Kidney tubule cell (primary cell): ENCODE measurements around the gene VEGFA.

ENCODE experiments used
- DNase-seq: peaks from one replicate; pipeline ENCODE4 v3.0.0-alpha.2; 2018; ENCODE audit warnings: low spot score

The VEGFA gene

DNA sequence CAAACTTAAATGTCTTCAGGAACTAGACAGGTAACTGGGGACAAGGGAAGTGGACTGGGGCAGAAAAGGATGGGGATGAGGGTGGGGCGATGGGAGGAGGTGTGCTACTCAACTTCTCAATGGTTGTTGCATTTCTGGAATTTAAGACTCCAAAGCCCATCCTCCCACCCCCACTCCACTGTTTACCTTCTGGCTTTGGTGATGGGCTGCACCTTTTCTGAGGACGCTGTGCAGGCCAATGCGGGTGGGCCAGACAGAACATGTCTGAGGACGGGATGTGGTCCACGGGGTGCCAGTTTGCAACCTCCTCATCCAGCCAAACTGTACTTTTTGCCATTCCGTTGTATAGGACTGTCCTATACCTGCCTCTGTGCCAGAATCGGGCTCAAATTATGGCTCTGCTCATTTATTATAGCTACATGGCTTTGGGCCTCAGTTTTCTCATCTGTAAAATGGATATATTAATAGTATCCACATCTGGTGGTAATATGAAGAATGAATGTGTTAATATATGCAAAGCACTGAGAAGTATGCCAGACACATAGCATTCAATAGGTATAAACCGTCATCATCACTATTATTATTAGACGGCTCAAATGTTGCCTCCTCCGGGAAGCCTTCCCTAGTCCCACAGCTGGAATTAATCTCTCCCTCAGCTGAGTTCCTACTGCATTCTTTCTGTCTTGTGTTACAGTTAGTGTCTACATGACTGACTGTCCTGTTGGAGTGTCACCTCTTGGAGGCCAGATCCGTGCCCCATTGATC is 31.0 kb upstream of the VEGFA start:
- DNase-seq: no peak

DNA sequence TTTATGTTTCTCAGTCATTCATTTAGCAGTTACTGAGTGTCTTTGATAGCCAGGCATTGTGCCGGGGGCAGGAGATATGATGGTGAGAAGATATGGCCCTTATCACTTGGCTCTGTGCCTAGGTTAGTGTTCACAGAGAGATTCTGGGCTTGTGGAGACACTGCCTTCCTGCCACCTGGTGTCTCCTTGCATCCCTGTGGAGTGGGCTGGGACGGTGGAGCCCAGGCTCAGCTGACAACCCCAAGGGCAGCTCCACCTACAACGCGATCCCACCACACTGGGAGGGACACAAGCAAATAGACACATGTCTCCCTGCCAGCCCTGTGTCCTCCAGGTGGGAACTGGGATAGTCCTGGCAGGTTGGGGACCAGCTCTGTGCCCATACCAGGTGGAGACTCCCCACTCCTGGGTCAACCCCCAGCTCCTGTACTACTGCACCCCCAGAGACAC is 30.3 kb upstream of the VEGFA start:
- DNase-seq: no peak

DNA sequence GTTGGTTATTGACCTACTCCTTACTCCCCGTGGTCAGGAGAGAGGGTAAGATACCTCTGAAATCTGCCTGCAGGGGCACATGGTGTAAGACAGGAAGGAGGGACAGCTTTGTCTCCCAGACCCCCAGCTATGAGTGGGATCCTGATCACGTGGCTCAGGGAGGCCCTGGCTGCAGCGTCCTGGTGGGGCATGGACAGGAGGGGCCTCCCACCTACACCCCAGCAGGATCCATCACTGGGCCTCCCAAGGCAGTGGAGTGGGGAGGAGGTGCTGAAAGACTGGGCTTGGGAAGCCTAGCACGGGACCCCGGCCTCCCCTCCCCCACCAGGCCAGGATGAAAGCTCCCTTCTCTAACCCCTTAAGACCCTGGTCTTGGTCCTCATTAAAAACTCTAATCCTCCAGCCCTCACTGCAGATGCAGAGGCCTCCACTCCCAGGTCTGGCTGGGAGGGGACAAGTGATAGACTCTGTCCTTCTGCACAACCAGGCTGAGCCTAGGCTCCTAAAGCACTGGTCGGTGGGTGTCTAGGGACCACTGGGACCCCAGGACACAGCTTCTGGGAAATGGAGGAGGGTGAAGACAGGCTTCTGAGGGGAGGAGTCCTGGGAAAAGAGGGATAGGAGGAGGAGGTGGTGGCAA is 29.6 kb upstream of the VEGFA start:
- DNase-seq: no peak

DNA sequence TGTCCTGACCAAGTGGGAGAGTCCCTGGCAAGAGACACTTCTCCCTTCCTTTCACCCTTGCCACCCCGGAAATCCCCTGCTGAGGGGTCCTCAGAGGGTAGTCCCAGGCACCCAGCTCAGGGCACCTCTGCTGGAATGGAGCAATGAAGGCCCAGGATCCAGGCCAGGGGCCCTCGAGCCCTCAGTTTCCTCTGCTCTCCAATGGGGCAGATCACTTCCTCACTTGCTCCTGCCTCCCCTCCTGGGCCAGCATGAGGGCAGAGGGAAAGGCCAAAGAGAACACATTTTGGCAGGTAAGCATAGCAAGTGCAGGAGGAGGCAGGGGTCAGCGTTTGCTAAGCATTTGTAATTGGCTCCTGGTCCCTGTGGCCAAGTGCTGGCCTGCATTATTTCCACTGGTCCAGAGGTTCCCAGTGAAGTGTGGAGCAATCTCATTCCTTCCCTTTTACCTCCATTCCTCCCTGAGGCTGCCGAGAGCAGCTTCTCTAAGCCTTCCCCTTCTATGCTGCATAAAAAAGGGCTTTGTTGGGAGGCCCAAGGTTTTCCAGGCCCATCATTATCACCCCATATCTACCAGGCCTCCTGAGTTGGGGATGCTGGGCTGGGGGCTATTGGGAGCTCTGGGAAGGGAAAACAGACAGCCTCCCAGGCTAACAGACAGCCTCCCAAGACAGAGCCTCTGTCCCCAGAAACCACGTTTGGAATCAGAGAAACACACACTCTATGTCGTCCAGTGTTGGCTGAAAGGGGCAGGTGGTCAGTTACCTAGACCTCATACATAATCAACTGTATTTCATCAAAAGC is 28.8 kb upstream of the VEGFA start:
- DNase-seq: no peak

DNA sequence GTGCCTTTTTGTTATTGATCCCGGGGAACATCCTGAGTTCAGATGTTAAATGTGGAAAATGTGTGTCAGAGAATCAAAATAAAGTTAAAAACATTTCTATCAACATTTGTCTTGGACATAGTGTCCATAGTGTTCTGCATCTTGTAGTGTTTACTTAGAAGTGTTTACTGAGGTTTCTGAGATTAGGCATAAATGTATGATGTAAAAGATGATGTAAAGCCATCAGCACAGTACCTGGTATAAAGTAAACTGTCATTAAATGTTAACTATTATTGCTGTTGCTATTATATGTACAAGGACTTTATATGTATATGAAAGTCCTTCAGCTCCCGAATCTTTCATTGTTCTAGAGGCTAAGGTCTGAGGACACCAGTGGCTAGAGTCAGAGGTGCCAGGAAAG is 28.2 kb upstream of the VEGFA start:
- no peak for DNase-seq

DNA sequence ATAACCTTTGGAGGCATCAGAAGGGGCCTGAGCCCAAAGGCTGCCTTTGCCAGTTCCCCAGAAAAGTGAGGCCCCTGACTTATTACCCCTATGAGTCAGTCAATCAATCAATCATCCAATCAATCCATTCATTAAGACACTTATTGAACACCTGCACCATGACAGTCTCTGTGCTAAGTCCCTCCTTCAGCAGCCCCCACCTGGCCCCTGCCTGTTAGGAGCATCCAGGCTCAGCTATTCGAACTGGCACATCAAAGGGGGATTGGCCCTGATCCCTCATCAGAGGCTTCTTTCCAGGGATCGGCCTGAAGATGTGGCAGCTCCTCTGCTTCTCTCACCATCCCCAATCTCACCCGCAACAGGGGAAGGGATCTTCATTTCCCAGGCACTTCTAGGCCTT is 27.7 kb upstream of the VEGFA start:
- DNase-seq: no peak

DNA sequence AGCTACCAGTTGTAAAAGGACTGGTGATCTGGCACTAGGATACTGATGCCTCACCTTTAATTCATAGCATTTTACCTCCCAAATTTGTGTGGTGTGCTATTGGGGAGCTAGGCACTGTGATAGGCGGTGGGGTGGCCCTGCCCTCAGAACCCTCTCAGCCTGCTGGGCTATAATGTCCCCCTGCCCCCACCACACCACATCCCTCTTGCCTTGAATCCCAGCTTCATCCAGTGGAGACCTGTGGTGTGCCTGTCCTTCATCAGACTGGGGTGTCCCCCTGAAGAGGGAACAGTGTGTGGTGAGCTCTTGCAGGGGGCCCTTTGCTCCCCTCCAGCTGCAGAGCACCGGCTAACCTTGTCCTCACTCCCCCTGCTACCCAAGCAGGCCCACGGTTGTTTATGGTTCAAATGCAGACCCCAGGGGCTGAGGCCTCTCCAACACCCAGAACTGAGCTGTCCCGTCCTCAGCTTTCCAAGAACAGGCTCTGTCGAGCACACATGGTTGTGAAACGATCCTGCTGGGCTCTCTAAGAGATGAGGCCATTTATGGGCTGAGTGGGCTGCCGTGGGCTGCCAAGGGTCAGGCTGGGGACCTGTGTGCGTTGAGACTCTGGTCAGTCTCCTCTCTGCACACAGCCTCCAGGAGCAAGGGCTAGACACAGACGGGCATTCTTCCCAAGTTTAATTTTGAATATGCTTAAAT is 26.9 kb upstream of the VEGFA start:
- DNase-seq: no peak

DNA sequence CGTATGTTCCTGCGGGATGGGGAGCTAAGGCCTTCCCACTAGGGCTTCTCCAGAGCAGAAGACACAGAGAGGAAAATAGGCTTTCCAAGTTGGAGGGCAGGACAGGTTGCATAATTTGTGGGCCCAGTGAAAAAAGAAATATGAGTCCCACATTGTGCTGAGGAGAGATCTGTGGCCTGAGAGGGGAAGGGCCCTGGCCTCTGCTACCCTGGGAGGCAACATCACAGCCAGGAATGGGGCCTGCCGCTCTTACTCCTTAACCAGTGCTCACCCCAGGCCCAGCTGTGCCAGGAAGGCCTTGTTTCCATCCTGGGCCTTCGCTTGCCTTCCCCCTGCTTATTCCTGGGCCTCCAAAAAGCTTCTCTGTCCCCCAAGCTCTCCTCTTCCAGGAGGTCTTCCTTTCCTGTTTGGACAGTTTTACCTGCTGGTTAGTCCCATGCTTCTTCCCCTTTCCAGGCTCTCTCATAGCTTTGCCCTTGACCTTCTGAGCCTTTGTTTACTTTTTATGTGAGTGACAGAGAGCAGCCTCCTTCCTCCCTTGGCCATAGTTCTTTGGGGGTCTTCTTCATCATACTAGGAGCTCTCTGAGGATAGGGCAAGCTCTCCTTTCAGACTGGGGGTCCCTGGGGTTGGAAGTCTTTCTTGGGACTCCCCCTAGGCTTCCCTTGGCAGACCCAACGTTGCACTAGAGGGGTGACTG is 26.2 kb upstream of the VEGFA start:
- no peak for DNase-seq

DNA sequence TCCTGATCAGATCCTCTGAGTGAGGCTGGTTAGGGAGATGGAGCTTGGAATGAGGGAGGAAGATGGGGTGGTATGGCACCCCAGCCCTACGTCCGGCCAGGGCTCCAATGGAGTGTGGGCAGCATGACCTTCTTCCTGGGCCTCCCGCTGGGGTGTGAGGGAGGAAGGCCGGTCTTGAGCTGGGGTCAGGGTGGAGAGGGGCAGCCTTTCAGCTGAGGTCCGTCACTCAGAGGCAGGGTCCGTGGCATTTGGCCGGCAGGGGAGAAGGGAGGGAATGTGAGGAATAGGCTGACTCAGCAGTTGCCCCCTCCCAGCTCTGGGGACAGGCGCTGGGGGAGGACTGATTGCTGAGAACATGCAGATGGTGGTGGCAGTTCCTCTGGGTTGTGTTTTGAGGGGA is 25.5 kb upstream of the VEGFA start:
- no peak for DNase-seq

DNA sequence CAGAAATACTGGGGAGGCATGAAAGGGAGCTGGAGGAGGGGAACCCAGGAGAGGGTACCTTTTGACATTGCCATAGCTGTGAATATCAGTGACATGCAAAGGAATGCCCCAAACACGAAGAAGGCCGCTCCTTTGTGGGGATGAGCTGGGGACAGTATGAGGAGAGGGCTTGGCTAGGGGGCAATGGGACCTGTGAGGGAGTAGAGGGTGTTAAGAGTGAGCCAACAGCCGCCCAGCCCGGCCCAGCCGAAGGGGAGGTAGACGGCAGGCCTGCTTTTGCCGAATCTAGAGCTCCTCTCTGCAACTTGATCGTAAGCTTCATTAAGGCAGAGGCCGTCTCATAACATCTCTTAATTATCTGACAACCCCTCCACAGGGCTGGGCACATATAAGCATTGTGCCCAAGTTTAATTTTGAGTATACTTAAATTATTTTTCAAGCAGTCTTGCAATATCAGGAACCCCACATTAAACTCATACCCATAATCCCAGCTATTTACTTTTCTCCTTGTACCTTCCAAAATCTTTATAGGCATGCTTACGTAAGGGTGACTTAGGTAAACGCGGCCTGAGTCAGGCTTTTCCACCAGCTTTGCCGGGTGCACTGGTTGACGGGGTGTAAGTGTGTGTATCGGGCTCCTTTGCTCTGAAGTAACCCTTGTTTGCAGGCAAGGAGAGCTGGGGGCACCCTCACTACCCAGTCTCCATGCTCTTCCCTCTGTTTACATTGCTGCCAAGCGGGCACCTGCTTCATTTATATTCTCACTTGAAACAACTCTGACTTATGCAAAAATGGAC is 24.9 kb upstream of the VEGFA start:
- DNase-seq: no peak

DNA sequence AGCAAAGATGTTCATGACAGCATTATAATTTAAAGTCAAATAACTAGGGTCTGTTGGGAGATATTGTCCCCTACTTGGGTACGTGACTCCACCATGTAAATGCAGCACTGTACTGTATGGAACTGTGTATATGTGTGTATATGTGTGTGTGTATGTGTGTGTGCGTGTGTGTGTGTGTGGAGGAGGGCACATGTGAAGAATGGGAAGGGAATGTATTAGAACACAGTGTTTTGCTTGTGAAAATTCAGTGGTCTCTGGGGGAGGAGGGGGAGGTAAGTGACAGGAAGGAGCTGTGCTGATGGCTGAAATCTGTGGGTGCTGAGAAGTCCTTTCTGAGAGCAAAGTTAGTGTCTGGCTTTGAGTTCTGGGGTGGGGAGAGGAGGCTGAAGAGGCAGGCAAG is 23.9 kb upstream of the VEGFA start:
- DNase-seq: no peak

DNA sequence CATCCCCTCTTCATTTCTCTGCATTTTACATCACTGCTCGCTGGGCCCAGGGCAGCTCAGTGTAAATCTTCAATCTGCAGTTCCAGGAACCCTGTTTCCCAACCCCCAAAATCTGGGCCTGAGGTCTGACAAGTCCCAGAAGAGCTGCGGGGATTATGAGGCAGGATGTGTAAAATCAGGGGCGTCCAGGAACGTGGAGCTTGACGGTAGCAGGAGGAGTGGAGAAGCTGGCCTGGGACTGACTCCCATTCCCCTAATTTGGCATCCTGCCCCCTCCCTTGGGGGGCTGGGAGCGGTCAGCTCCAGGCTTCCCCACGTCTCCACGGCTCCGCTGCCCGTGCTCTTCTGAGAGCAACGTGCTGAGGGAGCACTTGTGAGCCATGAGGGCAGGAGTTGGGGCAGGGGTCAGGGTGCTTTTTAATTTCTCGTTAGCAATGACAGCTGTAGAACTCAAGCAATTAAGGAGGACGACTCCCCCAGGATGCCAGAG is 23.4 kb upstream of the VEGFA start:
- DNase-seq: no peak

DNA sequence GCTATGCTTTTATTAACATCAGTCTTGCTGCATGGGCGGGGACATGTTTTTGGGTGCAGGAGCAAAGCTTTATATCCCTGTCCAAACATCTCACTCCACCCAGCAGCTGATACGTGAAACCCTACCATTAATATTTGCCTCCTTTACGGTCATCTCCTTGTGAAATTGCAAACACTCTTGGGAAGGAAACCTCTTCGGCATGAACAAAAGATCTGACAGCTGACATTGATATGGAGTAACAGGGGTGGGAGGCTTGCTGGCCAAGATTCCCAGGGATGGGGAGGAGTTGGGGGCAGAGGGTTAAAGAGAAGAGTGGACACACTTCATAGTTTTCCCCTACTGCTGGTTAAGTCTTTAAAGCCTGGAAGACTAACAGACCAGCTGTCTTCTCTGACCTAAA is 22.2 kb upstream of the VEGFA start:
- no peak for DNase-seq

DNA sequence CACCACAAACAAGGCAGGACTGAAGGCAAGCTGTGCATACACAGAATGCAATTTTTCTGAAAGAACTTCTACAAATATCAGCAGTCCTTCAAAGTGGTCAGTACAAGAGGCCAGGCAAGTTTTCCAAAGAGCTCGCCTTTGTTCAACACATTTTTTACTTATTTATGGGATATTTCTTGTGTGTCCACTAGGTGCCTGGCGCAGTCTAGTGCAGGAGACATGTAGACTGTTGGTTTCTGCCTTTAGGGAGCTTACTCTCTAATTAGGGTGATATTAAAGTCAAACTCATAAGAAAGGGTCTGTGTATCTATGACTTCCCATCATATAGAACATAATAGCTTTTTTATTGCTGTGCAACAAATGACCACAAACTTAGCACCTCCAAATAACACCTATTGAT is 21.2 kb upstream of the VEGFA start:
- no peak for DNase-seq

DNA sequence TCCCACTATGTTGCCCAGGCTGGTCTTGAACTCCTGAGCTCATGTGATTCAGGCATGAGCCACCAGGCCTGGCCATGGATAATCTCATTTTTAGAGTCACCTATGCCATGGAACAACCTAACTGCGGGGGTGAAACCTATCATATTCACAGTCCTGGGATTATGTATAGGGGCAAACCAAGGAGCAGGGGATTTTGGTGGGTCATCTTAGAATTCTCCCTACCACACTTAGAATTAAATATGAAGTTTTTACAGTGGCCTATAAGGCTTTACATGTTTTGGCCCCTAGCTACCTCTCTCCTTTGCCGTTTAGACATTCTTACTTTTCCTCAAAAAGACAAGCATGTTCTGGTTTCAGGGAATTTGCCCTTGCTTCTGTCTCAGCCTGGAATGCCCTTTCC is 20.6 kb upstream of the VEGFA start:
- no peak for DNase-seq

DNA sequence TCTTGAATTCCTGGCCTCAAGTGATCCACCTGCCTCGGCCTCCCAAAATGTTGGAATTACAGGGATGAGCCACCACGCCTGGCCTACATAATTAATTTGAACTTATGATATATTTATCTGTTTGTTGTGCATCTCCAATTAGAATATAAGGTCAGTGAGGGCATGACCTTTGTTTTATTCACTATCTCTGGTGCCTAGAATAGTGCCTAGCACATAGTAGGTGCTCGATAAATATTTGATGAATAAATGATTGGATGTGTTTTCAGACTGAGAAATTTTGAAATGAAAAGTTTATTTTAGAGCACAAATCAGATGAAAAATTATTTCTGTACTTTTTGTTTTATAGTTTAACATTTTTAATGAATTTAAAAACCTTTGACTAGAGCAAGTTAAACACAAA is 19.4 kb upstream of the VEGFA start:
- no peak for DNase-seq

DNA sequence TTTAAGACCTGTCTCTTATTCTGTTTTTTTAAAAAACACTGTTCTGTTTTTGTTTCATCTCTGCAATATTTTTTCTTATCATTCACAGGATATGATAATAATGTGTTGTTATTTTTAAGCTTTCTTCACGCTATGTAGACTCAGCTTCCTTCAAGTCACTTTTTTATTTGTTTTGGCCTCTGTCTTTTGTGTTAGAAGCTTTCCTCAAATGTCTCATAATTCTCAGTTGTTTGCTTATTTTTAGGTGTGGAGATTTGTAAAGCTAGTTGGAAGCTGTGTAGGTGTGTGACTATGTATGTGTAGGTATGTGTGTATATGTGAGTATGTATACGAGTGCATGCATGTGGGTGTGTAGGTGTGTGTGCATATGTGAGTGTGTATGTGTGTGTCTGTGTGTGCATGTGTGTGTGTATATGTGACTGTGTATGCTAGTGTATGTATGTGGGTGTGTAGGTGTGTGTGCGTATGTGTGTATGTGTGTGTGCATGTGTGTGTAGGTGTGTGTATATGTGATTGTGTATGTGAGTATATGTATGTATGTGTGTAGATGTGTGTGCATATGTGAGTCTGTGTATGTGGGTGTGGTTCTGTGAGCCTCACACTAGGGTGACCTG is 16.3 kb upstream of the VEGFA start:
- no peak for DNase-seq

DNA sequence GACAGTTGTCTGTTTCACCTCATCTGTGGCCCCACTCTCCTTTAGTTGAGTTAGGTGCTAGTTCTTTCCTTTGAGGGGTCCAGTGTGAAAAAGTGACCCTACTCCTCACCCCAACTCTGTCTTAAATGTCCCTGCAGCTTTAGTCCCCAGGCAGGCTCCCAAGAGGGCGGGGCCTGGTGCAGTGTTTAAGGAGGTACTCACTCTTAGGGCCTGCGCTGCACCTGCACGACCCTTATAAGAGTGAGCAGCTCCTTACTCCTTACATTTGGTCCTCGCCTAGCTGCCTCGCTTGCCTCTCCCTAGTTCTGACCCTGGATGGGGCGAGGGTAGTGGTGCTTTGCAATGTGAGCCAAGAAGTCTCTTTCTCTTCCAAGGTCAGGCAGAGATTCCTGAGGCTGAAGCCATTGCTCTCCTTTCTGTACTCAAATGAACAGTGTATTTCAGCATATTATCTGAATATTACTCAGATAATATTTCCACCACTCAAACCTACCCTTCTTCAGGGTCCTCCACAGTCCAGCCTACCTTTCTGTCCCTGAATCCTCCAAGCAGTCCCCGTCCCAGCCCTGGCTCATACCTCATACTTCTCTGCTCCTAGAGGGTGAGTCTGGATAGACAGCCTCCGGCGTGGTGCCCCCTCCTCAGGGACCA is 11.9 kb upstream of the VEGFA start:
- no peak for DNase-seq

DNA sequence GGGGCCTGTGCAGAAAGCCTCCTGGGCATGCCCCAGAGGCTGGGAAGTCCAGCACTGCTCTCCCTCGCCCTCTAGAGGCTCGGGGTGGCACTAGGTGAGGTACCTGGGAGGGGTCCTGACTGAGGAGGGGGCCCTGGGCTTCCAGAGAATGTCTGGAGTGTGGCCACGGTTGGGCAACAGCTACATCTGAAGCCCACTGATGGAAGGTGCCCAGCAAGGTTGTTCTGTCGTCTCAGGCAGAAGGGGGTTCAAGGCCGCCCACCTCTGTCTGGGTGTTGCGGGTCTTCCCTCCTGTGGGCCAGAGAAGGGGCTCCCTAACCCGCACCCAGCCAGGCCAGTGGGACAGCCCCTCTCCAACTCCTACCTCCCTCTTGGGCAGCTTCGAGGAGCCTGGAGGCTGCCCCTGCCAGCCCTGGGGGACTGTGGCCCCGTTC is 11.4 kb upstream of the VEGFA start:
- DNase-seq: no peak
